Smooth muscle cell (in vitro differentiated cells): ENCODE data around the gene TRIB2. TPM values are rescaled to one million over a fixed set of nuclear protein-coding genes. Genes with fewer than 3 reads are reported as not detected.

ENCODE experiments used
- DNase-seq: peaks from one replicate; lab custom pipeline; 2025; ENCODE audit not compliant: unreplicated experiment; lab: John Stamatoyannopoulos, UW
- H2AFZ ChIP-seq: fragments of 200-600 bp; sonication (generic); 2 replicates; pipeline ENCODE4 v1.6.0; 2016; ENCODE audit warnings: antibody characterized with exemption, low read depth, mild to moderate bottlenecking
- H3F3A ChIP-seq: fragments of 200-600 bp; sonication (generic); 2 replicates; pipeline ENCODE4 v1.6.0; 2017; ENCODE audit warnings: antibody characterized with exemption, low read depth
- H3K27ac ChIP-seq: fragments of 200-600 bp; sonication (generic); 2 replicates; pipeline ENCODE4 v1.5.1; 2016; ENCODE audit warnings: low read depth, mild to moderate bottlenecking
- H3K27me3 ChIP-seq: fragments of 200-600 bp; sonication (generic); 2 replicates; pipeline ENCODE4 v1.6.1; 2016; ENCODE audit warnings: low read depth, mild to moderate bottlenecking
- H3K36me3 ChIP-seq: fragments of 200-600 bp; sonication (generic); 2 replicates; pipeline ENCODE4 v1.5.1; 2016; ENCODE audit warnings: low read depth
- H3K4me1 ChIP-seq: fragments of 200-600 bp; sonication (generic); 2 replicates; pipeline ENCODE4 v1.5.1; 2016; ENCODE audit warnings: low read depth
- H3K4me2 ChIP-seq: fragments of 200-600 bp; sonication (generic); 2 replicates; pipeline ENCODE4 v1.6.0; 2016; ENCODE audit warnings: mild to moderate bottlenecking
- H3K4me3 ChIP-seq: fragments of 200-600 bp; sonication (generic); 2 replicates; pipeline ENCODE4 v1.5.1; 2016; ENCODE audit warnings: mild to moderate bottlenecking
- H3K79me2 ChIP-seq: fragments of 200-600 bp; sonication (generic); 2 replicates; pipeline ENCODE4 v1.6.0; 2016; ENCODE audit warnings: low read depth, mild to moderate bottlenecking
- H3K9ac ChIP-seq: fragments of 200-600 bp; sonication (generic); 2 replicates; pipeline ENCODE4 v1.6.0; 2016; ENCODE audit warnings: low read depth
- H3K9me3 ChIP-seq: fragments of 200-600 bp; sonication (generic); replicated peaks from 2 replicates; pipeline ENCODE4 v1.5.1; 2016; ENCODE audit warnings: low read depth
- H4K20me1 ChIP-seq: fragments of 200-600 bp; sonication (generic); 2 replicates; pipeline ENCODE4 v1.6.0; 2016; ENCODE audit warnings: low read depth
- CTCF ChIP-seq: fragments of 200-600 bp; sonication (generic); IDR thresholded peaks from 2 replicates; pipeline ENCODE4 v1.5.1; 2017; ENCODE audit warnings: borderline replicate concordance, mild to moderate bottlenecking, antibody characterized with exemption; ENCODE audit not compliant: insufficient read depth, poor library complexity, severe bottlenecking
- WGBS: methylation state at CpG from one replicate; pipeline ENCODE4 v1.1.7; 2016; ENCODE audit warnings: low lambda C conversion rate; 5-methylcytosine and 5-hydroxymethylcytosine counted together
- polyA plus RNA-seq: library from polyadenylated mRNA; unstranded; fragments of >200 nt; fragmentation: Nextera tagmentation; extraction: Ambion mirVana; gene quantifications from 2 replicates; pipeline ENCODE4 v1.2.1, GENCODE V29; 2016
- total RNA-seq: library from RNA; depleted of rRNA; stranded (reverse); fragments of >200 nt; gene quantifications from 2 replicates; pipeline ENCODE4 v1.2.3, GENCODE V29; 2014

Gene TRIB2
- total and polyA plus RNA-seq, 2 experiments from 2014 or later: 31.1 to 31.5 TPM

- H3K4me2 ChIP-seq: no peak overlapping the region
- H3K79me2 ChIP-seq: no peaks in the 10 kb centered on the region
- H3K9me3 ChIP-seq: no peaks in the 10 kb centered on the region
- H3K36me3 ChIP-seq: no peaks in the 10 kb centered on the region
- no peak overlapping the region for H2AFZ ChIP-seq
- H3K27ac ChIP-seq: no peak overlapping the region
- H4K20me1 ChIP-seq: no peaks in the 10 kb centered on the region
- 95% methylated on average over 1 of the region's 1 CpG for WGBS
- no peak overlapping the region for H3K4me3 ChIP-seq
- H3K27me3 ChIP-seq: no peaks in the 10 kb centered on the region
- no peaks in the 10 kb centered on the region for H3K4me1 ChIP-seq
- no peak overlapping the region for H3K9ac ChIP-seq
- no peaks in the 10 kb centered on the region for H3F3A ChIP-seq
- DNase-seq: no peak
- no peak for TF ChIP-seq CTCF
Measured at GRCh38 chr2:12694990-12695774, 21.6 kb upstream of the TRIB2 start.

- 96% methylated on average over 2 of the region's 2 CpGs for WGBS
- Histone ChIP-seq H3K36me3 (no peaks in the 10 kb centered on the region), H3F3A (peaks cover 8% of the 10 kb centered on the region), H3K79me2 (no peaks in the 10 kb centered on the region), H3K4me3 (no peak overlapping the region), H3K4me2 (no peak overlapping the region), H4K20me1 (no peaks in the 10 kb centered on the region), H3K4me1 (peaks cover 3% of the 10 kb centered on the region), H3K9ac (no peak overlapping the region), H3K27me3 (no peaks in the 10 kb centered on the region), H2AFZ (no peak overlapping the region), H3K9me3 (no peaks in the 10 kb centered on the region), H3K27ac (no peak overlapping the region)
- TF ChIP-seq CTCF: no peak
- no peak for DNase-seq
Measured at GRCh38 chr2:12697617-12698016, 19.1 kb upstream of the TRIB2 start.

- peak overlapping the region; percentile 85 for H3K27ac ChIP-seq
- no peaks in the 10 kb centered on the region for H4K20me1 ChIP-seq
- H2AFZ ChIP-seq: no peak overlapping the region
- H3K79me2 ChIP-seq: no peaks in the 10 kb centered on the region
- H3K9ac ChIP-seq: no peak overlapping the region
- peaks cover 8% of the 10 kb centered on the region for H3F3A ChIP-seq
- H3K4me3 ChIP-seq: no peak overlapping the region
- TF ChIP-seq CTCF: no peak
- H3K4me2 ChIP-seq: no peak overlapping the region
- WGBS: 91% methylated on average over 1 of the region's 1 CpG
- DNase-seq: no peak
- no peaks in the 10 kb centered on the region for H3K27me3 ChIP-seq
- H3K4me1 ChIP-seq: peaks cover 9% of the 10 kb centered on the region
- no peaks in the 10 kb centered on the region for H3K36me3 ChIP-seq
- H3K9me3 ChIP-seq: no peaks in the 10 kb centered on the region
Measured at GRCh38 chr2:12700989-12701388, 15.7 kb upstream of the TRIB2 start.

GRCh38 chr2:12701786-12702167, 15.0 kb upstream of the TRIB2 start:
- no peaks in the 10 kb centered on the region for H3K27me3 ChIP-seq
- no peak overlapping the region for H3K9ac ChIP-seq
- WGBS: 91% methylated on average over 5 of the region's 5 CpGs
- DNase-seq: no peak
- H3K79me2 ChIP-seq: no peaks in the 10 kb centered on the region
- H3K4me2 ChIP-seq: peak overlapping the region; percentile 61
- H3K4me3 ChIP-seq: no peak overlapping the region
- H3K36me3 ChIP-seq: no peaks in the 10 kb centered on the region
- H3K9me3 ChIP-seq: no peaks in the 10 kb centered on the region
- TF ChIP-seq CTCF: no peak
- H3K27ac ChIP-seq: peak overlapping the region; percentile 85
- peaks cover 9% of the 10 kb centered on the region for H3K4me1 ChIP-seq
- peaks cover 8% of the 10 kb centered on the region for H3F3A ChIP-seq
- no peaks in the 10 kb centered on the region for H4K20me1 ChIP-seq
- no peak overlapping the region for H2AFZ ChIP-seq
